ENCODE measurements around the gene TOR1A.

TOR1A gene

DNA sequence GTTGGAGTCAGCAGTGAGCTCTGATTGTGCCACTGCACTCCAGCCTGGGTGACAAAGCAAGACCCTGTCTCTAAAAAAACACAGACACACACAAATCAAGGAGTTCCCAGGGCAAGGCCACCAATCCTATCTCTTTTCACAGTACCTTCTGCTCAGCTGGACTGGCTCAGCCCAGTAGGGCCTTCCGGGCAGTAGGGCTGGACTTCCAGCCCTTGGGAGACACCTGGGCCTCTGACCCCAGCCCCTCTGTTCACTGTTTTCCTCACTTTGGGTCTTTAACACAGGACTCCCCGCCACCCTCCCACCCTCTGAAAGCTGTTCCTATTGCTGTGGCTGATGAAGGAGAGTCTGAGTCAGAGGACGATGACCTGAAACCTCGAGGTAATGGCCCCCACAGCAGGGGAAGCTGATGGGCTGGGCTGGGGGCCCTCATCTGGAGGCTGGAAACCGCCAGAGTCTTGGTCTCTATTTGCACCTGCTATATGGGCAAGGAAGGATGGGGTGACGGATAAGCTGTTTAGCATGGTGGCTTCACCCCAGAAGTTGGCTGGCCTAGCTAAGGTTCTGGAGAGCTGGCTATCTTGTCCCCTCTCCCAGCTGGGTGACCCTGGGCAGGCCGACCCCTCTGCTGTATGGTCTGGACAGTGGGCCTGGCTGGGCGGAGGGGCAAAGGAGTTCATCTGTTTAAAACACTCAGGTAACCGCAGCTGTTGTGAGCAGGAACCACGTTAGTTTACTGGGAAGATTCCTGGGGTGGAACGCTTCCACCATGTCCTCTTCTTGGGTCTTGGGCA, 36.9 kb upstream of the TOR1A start:
- DNase-seq (ENCODE audit: low spot score in 2 of 2) (no peak), ATAC-seq (ENCODE audit: low read depth) (no peak)
- H3K4me3 Mint-ChIP-seq, result no peak overlapping the region
- H3K27me3 Mint-ChIP-seq, result no peaks in the 10 kb centered on the region
- H3K4me1 Mint-ChIP-seq, result no peaks in the 10 kb centered on the region
- no peak overlapping the region for H3K27ac Mint-ChIP-seq
- peaks cover 21% of the 10 kb centered on the region for H3K36me3 Mint-ChIP-seq
- H3K9me3 Mint-ChIP-seq, result no peaks in the 10 kb centered on the region

DNA sequence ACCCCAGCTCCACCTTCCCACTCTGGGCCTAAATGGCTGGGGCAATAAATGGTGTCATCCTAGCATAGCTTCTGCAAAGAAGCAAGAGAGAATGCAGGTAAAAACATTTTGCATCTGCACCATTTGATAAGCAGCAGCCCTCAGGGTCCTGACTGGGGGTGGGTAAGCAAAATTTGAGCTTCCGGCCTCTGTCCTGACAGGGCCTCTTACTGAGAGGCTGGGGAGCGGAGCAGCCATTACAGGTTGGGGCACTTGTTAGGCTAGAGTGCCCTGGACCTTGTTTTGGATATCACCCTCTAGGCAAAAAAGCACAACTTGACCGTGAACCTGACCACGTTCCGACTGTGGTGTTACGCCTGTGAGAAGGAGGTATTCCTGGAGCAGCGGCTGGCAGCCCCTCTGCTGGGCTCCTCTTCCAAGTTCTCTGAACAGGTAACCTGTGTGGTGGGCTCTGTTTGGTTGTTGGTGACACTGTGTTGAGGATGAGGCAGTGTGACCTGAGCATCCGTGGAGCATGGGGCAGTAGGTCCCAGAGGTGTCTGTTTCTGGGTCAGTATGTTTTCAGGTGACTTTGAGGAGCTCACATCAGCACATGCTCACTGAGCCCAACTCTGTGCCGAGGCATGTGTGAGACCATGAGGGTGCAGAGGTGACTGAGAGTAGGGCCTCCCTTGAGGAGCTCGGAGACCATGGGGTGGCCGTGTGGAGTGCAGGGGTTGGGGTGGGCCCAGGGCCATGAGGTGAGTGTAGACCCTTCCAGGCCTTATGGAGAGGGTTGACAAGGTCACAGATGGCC, 34.4 kb upstream of the TOR1A start:
- Mint-ChIP-seq H3K4me1 (no peaks in the 10 kb centered on the region), H3K27ac (no peak overlapping the region), H3K4me3 (no peak overlapping the region), H3K27me3 (no peaks in the 10 kb centered on the region), H3K36me3 (peaks cover 33% of the 10 kb centered on the region), H3K9me3 (no peaks in the 10 kb centered on the region)
- DNase-seq (ENCODE audit: low spot score in 2 of 2), result no peak
- no peak for ATAC-seq (ENCODE audit: low read depth)

GRCh38 chr9:129857207-129857606, 33.3 kb upstream of the TOR1A start:
- H3K4me1 Mint-ChIP-seq, result no peaks in the 10 kb centered on the region

DNA sequence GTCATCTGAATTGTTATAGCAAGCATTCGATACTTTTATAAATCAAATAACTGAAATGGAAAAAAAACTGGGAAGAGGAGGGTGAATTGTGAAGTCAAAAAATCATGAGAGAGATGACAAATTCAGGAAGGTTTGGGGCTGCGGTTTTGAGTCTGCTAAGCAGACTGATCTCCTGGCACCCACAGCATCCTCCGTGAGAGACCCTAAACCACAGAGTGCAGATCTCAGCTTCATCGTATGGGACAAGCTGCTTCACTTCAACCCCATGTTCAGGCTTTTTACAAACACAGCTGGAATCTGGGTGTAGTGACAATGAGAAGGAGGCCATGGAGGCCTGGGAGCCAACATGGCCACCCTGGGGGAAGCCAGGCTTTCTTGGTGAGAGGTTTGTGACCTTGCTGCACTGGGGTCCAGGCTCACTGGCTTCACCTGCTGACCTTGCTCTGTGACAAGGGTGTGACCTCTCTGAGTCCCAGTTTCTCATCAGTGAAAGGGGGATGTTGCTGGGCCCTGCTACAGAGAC, 30.7 kb upstream of the TOR1A start:
- DNase-seq (ENCODE audit: low spot score in 2 of 2) (no peak), ATAC-seq (ENCODE audit: low read depth) (no peak)
- no peaks in the 10 kb centered on the region for H3K27me3 Mint-ChIP-seq
- H3K4me1 Mint-ChIP-seq, result no peaks in the 10 kb centered on the region
- peaks cover 37% of the 10 kb centered on the region for H3K36me3 Mint-ChIP-seq
- peak overlapping the region; percentile 47 for H3K27ac Mint-ChIP-seq
- no peaks in the 10 kb centered on the region for H3K9me3 Mint-ChIP-seq
- H3K4me3 Mint-ChIP-seq, result no peak overlapping the region

More at GRCh38 chr9:129857207-129857606, 33.3 kb upstream of the TOR1A start:
- no peaks in the 10 kb centered on the region for H3K9me3 Mint-ChIP-seq
- DNase-seq (ENCODE audit: low spot score in 2 of 2) (no peak), ATAC-seq (ENCODE audit: low read depth) (no peak)
- H3K27ac Mint-ChIP-seq, result no peak overlapping the region
- no peak overlapping the region for H3K4me3 Mint-ChIP-seq
- no peaks in the 10 kb centered on the region for H3K27me3 Mint-ChIP-seq
- H3K36me3 Mint-ChIP-seq, result peaks cover 35% of the 10 kb centered on the region

DNA sequence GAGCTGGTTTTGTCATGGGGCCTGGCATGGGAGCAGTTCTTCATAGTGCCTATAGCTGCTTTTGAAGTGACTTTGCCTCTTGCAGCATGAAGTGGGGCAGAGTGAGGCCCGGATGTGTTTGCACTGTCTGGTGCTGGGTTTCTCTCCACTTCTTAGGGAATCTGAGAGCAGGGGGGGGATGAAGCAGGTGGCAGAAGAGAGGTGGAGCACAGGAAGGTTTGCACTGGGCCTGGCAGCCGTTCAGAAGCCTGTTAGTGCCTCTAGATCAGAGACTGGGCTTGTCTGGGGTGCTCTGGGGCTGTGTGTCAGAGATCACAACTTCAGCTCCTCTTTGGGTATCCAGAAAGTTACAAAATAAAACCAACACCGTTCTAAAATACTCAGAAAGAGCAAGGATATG, 29.7 kb upstream of the TOR1A start:
- H3K4me1 Mint-ChIP-seq, result no peaks in the 10 kb centered on the region
- no peak overlapping the region for H3K27ac Mint-ChIP-seq
- no peak for DNase-seq (ENCODE audit: low spot score in 2 of 2)
- peaks cover 37% of the 10 kb centered on the region for H3K36me3 Mint-ChIP-seq
- H3K27me3 Mint-ChIP-seq, result no peaks in the 10 kb centered on the region
- no peak overlapping the region for H3K4me3 Mint-ChIP-seq
- no peak for ATAC-seq (ENCODE audit: low read depth)
- H3K9me3 Mint-ChIP-seq, result no peaks in the 10 kb centered on the region

DNA sequence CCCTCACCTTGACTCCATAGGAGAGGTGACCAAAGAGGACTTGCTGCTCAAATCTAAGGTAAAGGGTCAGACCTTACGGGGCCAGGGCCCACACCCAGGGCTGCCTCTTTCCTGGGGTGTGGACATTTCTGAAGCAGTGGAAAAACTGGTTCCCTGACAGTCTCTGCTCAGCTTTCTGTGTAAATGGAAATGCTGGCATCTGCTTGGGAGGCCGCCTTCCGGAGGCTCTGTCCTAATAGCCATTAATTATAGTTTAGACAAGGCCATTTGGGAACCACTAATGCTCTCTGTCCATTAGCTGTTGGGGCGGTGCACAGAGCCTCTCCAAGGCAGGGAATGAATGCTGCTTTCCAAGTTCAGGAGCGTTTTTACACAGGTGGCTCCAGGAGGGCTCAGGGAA, 28.6 kb upstream of the TOR1A start:
- DNase-seq (ENCODE audit: low spot score in 2 of 2) (no peak), ATAC-seq (ENCODE audit: low read depth) (no peak)
- Mint-ChIP-seq H3K9me3 (no peaks in the 10 kb centered on the region), H3K27me3 (no peaks in the 10 kb centered on the region), H3K36me3 (peaks cover 32% of the 10 kb centered on the region), H3K4me3 (no peak overlapping the region), H3K27ac (no peak overlapping the region), H3K4me1 (no peaks in the 10 kb centered on the region)

- Mint-ChIP-seq H3K4me1 (no peaks in the 10 kb centered on the region), H3K36me3 (peaks cover 32% of the 10 kb centered on the region), H3K9me3 (no peaks in the 10 kb centered on the region), H3K27ac (no peak overlapping the region), H3K27me3 (no peaks in the 10 kb centered on the region), H3K4me3 (no peak overlapping the region)
- DNase-seq (ENCODE audit: low spot score in 2 of 2) (no peak), ATAC-seq (ENCODE audit: low read depth) (no peak)
Measured at GRCh38 chr9:129851821-129852220, 27.9 kb upstream of the TOR1A start.

DNA sequence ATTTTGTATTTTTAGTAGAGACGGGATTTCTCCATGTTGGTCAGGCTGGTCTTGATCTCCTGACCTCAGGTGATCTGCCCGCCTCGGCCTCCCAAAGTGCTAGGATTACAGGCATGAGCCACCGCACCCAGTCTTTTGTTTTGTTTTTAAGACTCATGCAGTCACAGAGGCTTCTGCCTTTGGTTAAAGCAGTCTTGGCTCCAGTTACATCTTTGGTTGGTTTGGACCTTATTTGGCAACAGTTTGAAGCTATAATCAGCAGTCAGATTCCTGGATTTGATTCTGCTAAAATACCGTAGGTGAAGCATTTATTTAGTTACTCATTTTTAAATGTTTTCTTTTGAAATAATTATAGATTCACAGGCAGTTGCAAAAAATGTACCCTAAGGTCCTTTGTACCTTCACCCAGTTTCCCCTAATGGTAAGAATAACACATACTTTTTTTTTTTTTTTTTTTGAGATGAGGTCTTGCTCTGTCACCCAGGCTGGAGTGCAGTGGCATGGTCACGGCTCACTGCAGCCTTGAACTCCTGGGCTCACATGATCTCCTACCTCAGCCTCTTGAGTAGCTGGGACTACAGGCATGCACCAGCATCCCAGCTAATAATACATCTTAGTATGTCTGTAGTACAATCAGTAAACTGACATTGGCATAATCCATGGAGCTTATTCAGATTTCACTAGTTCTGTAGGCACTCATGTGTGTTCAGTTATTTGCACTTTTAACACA, 27.1 kb upstream of the TOR1A start:
- ATAC-seq (ENCODE audit: low read depth) (no peak), DNase-seq (ENCODE audit: low spot score in 2 of 2) (no peak)
- Mint-ChIP-seq H3K4me1 (no peaks in the 10 kb centered on the region), H3K9me3 (no peaks in the 10 kb centered on the region), H3K4me3 (no peak overlapping the region), H3K27me3 (no peaks in the 10 kb centered on the region), H3K27ac (no peak overlapping the region), H3K36me3 (peaks cover 32% of the 10 kb centered on the region)

DNA sequence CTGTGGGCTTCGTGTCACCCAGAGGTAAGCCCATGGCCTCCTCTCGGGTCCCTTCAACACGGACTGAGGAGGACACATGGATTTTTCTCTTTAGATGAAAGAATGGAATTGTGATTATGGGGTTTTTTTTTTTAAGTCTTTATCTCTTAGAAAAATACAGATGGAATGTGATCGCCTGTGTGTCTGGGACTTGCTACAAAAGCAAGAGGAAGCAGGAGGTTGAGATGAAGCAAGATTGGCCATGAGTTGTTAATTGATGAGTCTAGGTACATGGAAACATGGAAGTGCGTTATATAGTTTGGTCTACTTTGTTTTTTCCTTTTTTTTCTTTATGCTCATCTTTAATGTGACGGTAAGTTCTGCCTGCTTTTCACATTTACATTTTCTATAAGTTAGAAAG, 26.0 kb upstream of the TOR1A start:
- no peak for ATAC-seq (ENCODE audit: low read depth)
- Mint-ChIP-seq H3K27ac (no peak overlapping the region), H3K9me3 (no peaks in the 10 kb centered on the region), H3K36me3 (peaks cover 25% of the 10 kb centered on the region), H3K27me3 (no peaks in the 10 kb centered on the region), H3K4me1 (peaks cover 2% of the 10 kb centered on the region), H3K4me3 (no peak overlapping the region)
- DNase-seq (ENCODE audit: low spot score in 2 of 2), result no peak

DNA sequence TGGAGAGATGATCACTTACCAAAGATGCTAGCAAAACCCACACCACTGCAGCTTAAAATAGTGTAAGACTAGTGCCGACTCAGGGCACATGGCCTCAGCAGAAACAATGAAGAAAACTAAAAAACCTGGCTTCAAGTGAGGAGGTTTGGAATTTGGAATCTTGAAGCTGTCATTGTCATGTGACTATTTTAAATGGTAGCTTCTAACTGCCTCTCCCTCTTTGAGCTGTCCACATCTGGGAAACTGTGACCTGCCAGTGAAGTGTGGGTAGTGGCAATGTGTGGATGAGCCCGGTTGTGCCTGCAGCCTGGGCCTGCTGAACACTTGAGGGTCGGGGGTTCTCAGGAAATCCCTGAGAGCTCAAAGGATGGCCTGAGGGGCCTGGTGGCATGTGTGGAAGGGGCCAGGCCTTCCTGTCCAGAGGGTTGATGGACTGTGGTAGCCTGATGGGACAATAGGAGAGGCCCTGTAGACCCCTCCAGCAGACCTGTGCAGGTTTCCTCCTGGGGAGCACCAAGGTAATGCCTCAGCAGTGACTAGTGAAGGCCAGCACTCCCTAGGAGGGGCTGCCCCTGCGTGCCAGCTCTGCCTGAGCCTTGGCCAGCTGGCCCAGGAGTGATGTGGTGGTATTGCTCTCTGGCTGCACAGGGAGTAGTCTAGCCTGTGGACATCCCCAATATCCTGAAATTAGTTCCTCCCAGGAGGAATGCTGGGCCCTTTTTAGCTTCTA, 24.9 kb upstream of the TOR1A start:
- H3K27me3 Mint-ChIP-seq, result no peaks in the 10 kb centered on the region
- ATAC-seq (ENCODE audit: low read depth) (no peak), DNase-seq (ENCODE audit: low spot score in 2 of 2) (no peak)
- no peak overlapping the region for H3K4me3 Mint-ChIP-seq
- H3K27ac Mint-ChIP-seq, result no peak overlapping the region
- H3K4me1 Mint-ChIP-seq, result peaks cover 2% of the 10 kb centered on the region
- peaks cover 17% of the 10 kb centered on the region for H3K36me3 Mint-ChIP-seq
- no peaks in the 10 kb centered on the region for H3K9me3 Mint-ChIP-seq

DNA sequence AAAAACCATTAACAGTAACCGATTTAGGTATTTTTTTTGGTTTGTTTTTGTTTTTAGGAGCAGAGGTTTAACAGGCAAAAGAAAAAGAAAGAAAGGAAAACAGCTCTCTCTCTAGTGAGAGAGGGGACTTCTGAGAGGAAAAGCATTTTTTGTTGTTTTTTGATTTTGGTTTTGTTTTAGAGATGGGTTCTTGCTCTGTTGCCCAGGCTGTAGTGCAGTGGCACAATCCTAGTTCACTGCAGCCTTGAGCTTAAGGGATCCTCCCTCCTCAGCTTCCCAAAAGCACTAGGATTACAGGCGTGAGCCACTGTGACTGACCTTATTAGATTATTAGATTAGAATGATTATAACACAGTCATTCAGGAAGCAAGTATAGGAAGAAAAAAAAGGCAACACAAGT, 21.4 kb upstream of the TOR1A start:
- Mint-ChIP-seq H3K4me3 (no peak overlapping the region), H3K36me3 (peaks cover 3% of the 10 kb centered on the region), H3K27ac (no peak overlapping the region), H3K4me1 (peaks cover 2% of the 10 kb centered on the region), H3K9me3 (no peaks in the 10 kb centered on the region), H3K27me3 (no peaks in the 10 kb centered on the region)
- ATAC-seq (ENCODE audit: low read depth) (no peak), DNase-seq (ENCODE audit: low spot score in 2 of 2) (no peak)

DNA sequence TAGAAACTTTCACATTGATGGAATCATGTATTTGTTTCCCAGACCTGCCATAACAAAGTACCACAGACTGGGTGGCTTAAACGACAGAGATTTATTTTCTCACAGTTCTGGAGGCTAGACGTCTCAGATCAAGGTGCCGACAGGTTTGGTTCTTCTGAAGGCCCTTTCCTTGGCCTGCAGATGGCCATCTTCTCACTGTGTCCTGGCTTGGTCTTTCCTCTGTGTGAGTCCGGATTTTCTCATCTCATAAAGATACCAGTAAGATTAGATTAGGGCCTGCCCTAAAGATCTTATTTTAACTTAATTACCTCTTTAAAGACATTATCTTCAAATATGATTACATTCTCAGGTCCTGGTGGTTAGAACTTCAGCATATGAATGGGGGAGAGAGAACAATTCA, 17.1 kb upstream of the TOR1A start:
- no peak overlapping the region for H3K4me3 Mint-ChIP-seq
- peaks cover 22% of the 10 kb centered on the region for H3K4me1 Mint-ChIP-seq
- peaks cover 5% of the 10 kb centered on the region for H3K36me3 Mint-ChIP-seq

GRCh38 chr9:129840034-129840433, 16.1 kb upstream of the TOR1A start:
- Mint-ChIP-seq H3K4me1 (peaks cover 22% of the 10 kb centered on the region), H3K27ac (no peak overlapping the region), H3K27me3 (no peaks in the 10 kb centered on the region), H3K4me3 (no peak overlapping the region), H3K36me3 (peaks cover 5% of the 10 kb centered on the region), H3K9me3 (no peaks in the 10 kb centered on the region)
- ATAC-seq (ENCODE audit: low read depth) (no peak), DNase-seq (ENCODE audit: low spot score in 2 of 2) (no peak)

More for the DNA sequence above, 17.1 kb upstream of the TOR1A start:
- Mint-ChIP-seq H3K27ac (no peak overlapping the region), H3K27me3 (no peaks in the 10 kb centered on the region), H3K9me3 (no peaks in the 10 kb centered on the region)
- ATAC-seq (ENCODE audit: low read depth) (no peak), DNase-seq (ENCODE audit: low spot score in 2 of 2) (no peak)
